Measurements from ENCODE around the gene LANCL2.

DNA sequence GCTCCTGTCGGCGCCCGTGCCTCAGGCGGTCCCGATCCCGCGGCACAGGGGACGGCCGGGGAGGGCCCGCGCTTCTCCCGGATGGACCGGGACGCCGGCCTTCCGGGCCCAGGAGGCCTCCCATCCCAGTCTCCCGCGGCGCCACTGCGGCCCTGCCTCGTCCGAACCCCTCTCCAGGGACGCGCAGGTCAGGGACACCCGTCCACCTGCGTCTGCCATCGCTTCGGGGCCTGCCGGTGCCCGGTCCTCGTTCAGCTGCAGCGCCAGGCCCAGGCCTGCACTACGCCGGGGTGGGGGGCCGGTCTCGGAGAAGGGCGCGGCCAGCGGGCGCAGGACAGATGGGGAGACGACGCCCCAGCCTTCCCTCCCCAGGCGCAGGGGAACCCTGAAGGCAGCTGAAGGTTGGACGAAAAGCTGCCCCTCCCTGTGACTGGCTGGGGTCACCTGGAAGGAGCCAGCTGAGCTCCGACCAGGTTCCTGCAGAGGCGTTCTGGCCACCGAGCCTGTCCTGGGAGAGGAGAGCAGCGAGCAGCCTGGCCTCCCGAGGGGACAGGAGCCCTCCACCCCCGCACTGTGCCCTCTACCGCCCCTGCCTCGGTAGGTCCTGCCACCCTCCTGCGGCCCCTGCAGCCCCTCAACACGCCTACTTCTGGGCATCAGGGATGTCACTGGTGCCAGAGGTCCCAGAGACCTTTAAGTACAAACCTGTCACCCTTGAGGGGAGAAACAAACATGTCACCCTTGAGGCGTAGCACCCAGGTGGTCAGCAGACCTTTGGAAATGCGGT, 84.3 kb downstream of the LANCL2 start:
- TF ChIP-seq POLR2AphosphoS5 (IDR thresholded peaks at IDR 0.05; ENCODE audit: low read depth, low read length) (no peak; the same call in 1 of the 2 replicates), TAF1 (IDR thresholded peaks at IDR 0.05; ENCODE audit: borderline replicate concordance, low read depth, low read length) (no peak), POLR2A (IDR thresholded peaks at IDR 0.05; ENCODE audit: low read depth, low read length) (no peak)
